Stimulated activated effector memory CD8-positive, alpha-beta T cell treated with anti-CD3 and anti-CD28 coated beads, Interleukin-12 subunit alpha, Interleukin-12 subunit beta, amount 100 ng/mL, for 72 hours (primary cell): ENCODE measurements around the gene MPI.
A peak's percentile ranks its signal among the peaks of the same experiment; 100 is the strongest.

Experiments
- ATAC-seq: fragments of 150-1000 bp; cut with Tn5 transposase; 2 replicates; pipeline ENCODE4 v1.10.0; 2021
- DNase-seq, 2 donors: peaks; one replicate each; pipeline ENCODE4 v3.0.0; 2021 to 2022; ENCODE audit warnings: low spot score in 2 of 2
- H3K27ac Mint-ChIP-seq: one replicate; pipeline ENCODE4 v1.8.0; 2022; ENCODE audit warnings: mild to moderate bottlenecking, mixed read lengths
- H3K36me3 Mint-ChIP-seq: one replicate; pipeline ENCODE4 v1.8.0; 2022; ENCODE audit warnings: mild to moderate bottlenecking, mixed read lengths
- H3K4me1 Mint-ChIP-seq: one replicate; pipeline ENCODE4 v1.8.0; 2022; ENCODE audit warnings: mixed read lengths
- H3K4me3 Mint-ChIP-seq: one replicate; pipeline ENCODE4 v1.8.0; 2022; ENCODE audit warnings: mild to moderate bottlenecking, mixed read lengths
- H3K9me3 Mint-ChIP-seq: one replicate; pipeline ENCODE4 v1.8.0; 2022; ENCODE audit warnings: mixed read lengths

The MPI gene

DNA sequence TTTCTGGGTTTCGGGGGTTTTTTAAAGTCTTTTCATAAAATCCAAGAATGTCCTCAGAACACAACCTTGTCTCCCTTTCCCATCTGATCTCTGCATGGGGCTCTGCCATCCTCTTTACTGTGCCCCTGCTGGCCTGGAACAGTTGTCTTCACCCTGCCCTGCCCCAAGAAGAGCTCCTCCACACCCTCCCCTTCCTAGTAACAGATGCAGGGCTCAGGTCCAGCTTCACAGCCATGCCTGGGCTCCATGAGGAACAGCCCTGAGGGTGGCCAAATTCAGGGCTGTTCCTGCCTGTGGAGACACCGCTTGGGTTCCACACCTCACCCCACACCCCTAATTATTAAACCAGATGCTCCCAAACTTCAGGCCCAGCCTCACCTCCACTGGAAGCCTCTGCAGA is 34.0 kb upstream of the MPI start:
- no peak overlapping the region for H3K4me3 Mint-ChIP-seq
- peaks cover 43% of the 10 kb centered on the region for H3K4me1 Mint-ChIP-seq
- no peaks in the 10 kb centered on the region for H3K9me3 Mint-ChIP-seq
- ATAC-seq (no peak), DNase-seq (no peak)
- peaks cover 75% of the 10 kb centered on the region for H3K36me3 Mint-ChIP-seq
- peak overlapping the region; percentile 81 for H3K27ac Mint-ChIP-seq

DNA sequence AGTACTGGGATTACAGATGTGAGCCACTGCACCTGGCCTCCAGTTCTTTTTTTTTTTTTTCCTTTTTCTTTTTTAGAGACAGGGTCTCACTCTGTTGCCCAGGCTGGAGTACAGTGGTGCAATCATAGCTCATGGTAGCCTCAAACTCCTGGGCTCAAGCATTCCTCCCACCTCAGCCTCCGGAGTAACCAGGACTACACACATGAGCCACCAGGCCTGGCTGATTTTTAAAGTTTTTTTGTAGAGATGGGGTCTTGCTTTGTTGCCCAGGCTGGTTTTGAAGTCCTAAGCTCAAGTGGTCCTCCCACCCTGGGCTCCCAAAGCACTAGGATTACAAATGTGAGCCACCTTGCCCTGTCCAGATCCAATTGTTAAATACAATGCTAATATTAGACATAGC is 33.3 kb upstream of the MPI start:
- Mint-ChIP-seq H3K9me3 (no peaks in the 10 kb centered on the region), H3K4me3 (peak overlapping the region; percentile 54), H3K4me1 (peaks cover 43% of the 10 kb centered on the region), H3K36me3 (peaks cover 71% of the 10 kb centered on the region), H3K27ac (peak overlapping the region; percentile 81)
- DNase-seq = no peak
- no peak for ATAC-seq

DNA sequence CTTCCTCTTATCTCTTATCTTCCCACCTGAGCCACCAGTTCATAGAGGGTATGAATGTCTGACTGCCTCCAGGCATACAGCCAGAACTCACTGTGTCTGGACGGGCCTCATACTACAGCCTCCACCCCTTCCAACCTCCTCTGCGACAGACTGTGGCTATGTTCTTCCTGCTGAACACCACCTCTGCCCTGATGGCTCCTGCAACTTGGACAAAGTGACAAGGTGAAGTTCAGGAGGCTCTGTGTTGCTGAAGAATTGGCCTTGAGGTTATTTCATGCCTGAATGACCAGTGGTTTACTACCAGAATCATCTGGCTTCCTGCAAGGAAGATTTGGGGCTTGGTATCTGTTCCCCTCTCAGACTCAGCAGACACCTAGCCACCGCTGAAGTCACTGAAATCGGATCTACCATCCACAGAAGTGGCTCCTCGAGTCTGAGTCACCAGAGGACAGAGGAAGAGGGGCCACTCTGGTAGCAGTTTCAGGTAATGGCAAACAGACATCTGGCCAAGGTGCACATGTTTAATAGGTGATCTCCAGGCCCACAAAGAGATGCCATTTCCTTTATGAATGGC is 32.7 kb upstream of the MPI start:
- DNase-seq (peak in 1 of 2 donors; percentile 49), ATAC-seq (peak; percentile 53)
- peaks cover 43% of the 10 kb centered on the region for H3K4me1 Mint-ChIP-seq
- no peaks in the 10 kb centered on the region for H3K9me3 Mint-ChIP-seq
- H3K4me3 Mint-ChIP-seq = peak overlapping the region; percentile 54
- H3K36me3 Mint-ChIP-seq = peaks cover 74% of the 10 kb centered on the region
- H3K27ac Mint-ChIP-seq = peak overlapping the region; percentile 81

DNA sequence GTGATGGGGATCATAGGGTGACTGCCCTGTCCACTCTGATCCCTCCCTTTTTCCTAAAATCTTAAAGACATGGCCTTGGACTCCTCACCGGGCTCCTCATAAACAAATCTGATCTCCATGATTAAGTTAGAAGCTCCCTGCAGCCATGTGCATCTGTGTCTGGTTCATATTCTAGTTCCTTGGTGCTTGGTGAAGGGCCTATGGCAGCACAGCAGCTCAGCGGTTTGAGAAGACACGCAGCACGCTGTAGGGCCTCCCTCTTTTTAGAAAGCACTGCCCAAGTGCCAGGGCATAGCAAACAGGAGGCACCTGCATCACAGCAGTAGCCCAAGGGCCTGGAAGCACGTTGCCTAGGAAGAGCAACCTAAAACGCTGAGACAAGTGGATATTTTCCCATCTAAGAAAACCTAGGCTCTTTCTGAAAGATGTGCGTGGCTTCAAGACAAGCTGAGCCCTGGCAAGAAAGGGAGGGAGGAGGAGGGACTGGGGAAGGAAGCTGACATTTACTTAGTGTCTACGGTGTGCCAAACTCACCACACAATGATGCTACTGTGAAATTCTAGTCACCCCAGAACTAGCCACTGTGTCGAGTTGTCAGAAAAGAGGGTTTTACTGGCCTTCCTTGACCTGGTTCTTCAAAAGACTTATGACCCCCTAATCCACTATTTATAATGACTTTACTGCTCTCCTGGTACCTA is 32.0 kb upstream of the MPI start:
- Mint-ChIP-seq H3K4me1 (peaks cover 43% of the 10 kb centered on the region), H3K9me3 (no peaks in the 10 kb centered on the region), H3K27ac (peak overlapping the region; percentile 81), H3K36me3 (peaks cover 69% of the 10 kb centered on the region), H3K4me3 (peak overlapping the region; percentile 54)
- DNase-seq = no peak
- ATAC-seq = peak; percentile 95

DNA sequence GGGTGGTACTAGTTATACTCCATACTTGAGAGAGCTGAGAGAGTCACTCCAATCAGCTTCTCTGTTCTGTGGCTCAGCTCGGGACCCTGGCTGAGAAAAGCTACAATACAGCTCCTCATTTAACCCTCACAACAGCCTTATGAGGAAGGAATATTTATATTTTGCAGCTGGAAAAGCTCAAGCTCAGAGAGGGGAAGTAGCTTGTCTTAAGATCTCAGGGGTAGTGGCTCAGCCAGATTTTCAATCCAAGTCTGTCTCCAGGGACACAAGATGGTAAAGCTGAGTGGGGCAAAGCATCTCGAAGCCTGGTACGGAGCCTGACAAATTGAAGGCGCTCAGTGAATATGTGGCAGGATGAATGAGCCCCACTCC is 31.5 kb upstream of the MPI start:
- peak overlapping the region; percentile 81 for H3K27ac Mint-ChIP-seq
- peaks cover 64% of the 10 kb centered on the region for H3K36me3 Mint-ChIP-seq
- no peaks in the 10 kb centered on the region for H3K9me3 Mint-ChIP-seq
- DNase-seq = no peak
- peaks cover 41% of the 10 kb centered on the region for H3K4me1 Mint-ChIP-seq
- ATAC-seq = no peak
- peak overlapping the region; percentile 54 for H3K4me3 Mint-ChIP-seq

DNA sequence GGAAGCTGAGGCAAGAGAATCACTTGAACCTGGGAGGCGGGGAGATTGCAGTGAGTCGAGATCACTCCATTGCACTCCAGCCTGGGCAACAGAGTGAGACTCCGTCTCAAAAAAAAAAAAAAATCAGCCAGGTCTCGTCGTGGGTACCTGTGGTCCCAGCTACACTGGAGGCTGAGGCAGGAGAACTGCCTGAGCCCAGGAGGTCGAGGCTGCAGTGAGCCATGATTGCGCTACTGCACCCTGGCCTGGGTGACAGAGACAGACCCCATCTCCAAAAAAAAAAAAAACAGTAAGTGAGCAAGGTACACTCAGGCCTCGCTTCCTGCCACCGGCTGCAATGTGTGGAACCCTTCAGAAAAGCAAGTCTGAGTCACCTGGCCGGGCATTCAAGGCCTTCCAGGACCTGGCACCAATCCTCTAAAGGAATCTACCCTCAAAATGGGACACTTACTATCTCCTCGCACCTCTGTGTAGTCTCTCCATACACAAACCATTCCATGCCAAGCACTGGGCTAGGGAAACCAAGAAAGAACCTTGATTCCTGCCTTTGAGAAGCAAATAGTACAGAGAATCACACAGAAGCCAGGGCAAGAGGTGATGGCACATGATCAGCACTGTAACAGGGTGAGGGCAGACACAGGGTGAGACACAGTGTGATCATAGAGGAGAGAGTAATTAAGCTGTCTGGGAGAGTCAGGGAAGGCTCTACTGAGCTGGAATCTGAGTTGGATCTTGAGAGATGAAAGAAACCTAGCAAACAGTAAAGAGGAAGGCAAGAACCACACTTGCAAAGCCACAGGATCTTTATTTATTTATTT is 26.4 kb upstream of the MPI start:
- no peak overlapping the region for H3K4me3 Mint-ChIP-seq
- peak overlapping the region; percentile 70 for H3K27ac Mint-ChIP-seq
- no peaks in the 10 kb centered on the region for H3K9me3 Mint-ChIP-seq
- peaks cover 78% of the 10 kb centered on the region for H3K36me3 Mint-ChIP-seq
- DNase-seq = no peak
- ATAC-seq = peak; percentile 87
- peaks cover 62% of the 10 kb centered on the region for H3K4me1 Mint-ChIP-seq

DNA sequence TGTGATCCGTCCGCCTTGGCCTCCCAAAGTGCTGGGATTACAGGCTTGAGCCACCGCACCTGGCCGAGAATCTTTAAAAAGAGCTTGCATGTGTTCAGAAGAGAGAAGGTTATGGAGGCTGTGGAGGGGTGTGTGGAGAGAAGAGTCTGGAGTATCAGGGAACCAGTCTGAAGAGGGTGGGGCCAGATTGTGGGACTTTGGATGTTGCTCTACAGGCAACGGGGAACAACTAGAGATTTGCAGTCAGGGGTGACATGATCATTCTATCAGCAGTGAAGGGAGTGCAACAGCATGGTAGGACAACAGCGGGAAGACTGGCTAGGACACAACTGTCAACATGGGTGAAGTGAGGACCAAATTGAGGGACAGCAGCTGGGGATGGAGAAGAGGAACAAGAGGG is 25.5 kb upstream of the MPI start:
- DNase-seq = no peak
- H3K36me3 Mint-ChIP-seq = peaks cover 76% of the 10 kb centered on the region
- H3K9me3 Mint-ChIP-seq = no peaks in the 10 kb centered on the region
- peaks cover 64% of the 10 kb centered on the region for H3K4me1 Mint-ChIP-seq
- no peak for ATAC-seq
- H3K4me3 Mint-ChIP-seq = no peak overlapping the region
- peak overlapping the region; percentile 70 for H3K27ac Mint-ChIP-seq

DNA sequence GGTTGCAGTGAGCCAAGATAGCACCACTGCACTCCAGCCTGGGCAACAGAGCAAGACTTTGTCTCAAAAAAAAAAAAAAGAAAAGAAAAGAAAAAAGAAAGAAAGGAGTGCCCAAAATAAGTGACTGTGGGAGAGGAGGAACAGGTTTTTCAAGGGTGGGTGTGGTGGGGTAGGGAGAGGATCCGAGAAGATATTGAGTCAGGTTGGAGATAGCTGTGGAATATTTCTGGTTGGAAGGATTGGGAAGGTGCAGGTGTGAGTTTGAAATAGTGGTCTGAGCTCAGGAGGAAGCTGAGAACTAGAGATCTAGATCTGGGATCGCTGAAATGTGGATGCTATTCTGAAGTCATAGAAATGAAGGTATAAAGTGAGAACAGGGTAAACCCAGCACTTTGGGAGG is 24.5 kb upstream of the MPI start:
- H3K4me3 Mint-ChIP-seq = no peak overlapping the region
- peaks cover 67% of the 10 kb centered on the region for H3K4me1 Mint-ChIP-seq
- peak overlapping the region; percentile 70 for H3K27ac Mint-ChIP-seq

DNA sequence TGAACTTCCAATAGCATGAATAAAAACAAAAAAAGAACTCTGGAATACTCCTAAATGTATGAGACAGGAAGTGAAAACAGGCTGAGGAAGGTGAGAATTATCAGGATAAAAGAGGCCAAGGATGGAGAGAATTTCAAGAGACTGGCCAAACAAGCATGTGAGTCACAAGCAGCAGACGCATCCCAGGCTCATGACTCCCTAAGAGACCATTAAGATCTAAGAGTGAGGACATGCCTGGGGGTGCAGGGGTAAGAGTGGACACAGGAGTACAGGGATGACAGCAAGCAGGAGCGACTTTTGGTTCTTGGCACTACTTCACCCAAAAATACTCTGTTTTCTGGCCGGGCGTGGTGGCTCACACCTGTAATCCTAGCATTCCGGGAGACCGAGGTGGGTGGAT is 23.8 kb upstream of the MPI start:
- DNase-seq (no peak), ATAC-seq (no peak)
- Mint-ChIP-seq H3K9me3 (no peaks in the 10 kb centered on the region), H3K4me3 (no peak overlapping the region), H3K27ac (peak overlapping the region; percentile 70), H3K4me1 (peaks cover 75% of the 10 kb centered on the region), H3K36me3 (peaks cover 79% of the 10 kb centered on the region)

More for the DNA sequence above, 24.5 kb upstream of the MPI start:
- Mint-ChIP-seq H3K36me3 (peaks cover 75% of the 10 kb centered on the region), H3K9me3 (no peaks in the 10 kb centered on the region)
- DNase-seq (no peak), ATAC-seq (no peak)

DNA sequence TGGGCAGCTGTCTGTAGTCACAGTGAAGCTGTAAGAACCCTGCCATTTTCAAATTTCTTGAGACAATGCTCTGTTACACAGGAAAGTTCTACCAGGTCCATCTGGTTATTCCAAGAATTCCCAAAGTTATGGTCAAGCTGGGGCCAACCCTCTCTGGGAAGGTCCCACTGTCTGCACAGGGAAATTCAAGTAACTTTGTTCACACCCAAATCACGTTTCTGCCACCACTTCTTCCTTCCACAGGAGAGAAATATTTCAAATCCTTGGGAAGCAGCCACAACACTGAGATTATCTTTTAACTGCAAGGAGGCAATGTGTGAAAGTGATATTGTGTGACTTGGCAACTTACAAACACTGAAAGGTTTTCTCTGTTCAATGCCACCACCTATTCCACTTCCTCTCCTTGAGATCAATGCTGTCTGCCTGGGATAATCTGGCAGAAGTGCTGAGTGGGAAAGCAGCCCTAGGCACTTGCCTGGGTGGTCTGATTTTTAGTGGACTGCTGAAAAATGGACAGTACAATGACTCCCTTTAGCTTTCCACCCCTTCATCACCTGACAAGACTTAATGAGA is 22.3 kb upstream of the MPI start:
- Mint-ChIP-seq H3K27ac (peak overlapping the region; percentile 70), H3K9me3 (no peaks in the 10 kb centered on the region), H3K4me3 (peak overlapping the region; percentile 100), H3K36me3 (peaks cover 84% of the 10 kb centered on the region), H3K4me1 (peaks cover 86% of the 10 kb centered on the region)
- no peak for DNase-seq
- ATAC-seq = no peak

DNA sequence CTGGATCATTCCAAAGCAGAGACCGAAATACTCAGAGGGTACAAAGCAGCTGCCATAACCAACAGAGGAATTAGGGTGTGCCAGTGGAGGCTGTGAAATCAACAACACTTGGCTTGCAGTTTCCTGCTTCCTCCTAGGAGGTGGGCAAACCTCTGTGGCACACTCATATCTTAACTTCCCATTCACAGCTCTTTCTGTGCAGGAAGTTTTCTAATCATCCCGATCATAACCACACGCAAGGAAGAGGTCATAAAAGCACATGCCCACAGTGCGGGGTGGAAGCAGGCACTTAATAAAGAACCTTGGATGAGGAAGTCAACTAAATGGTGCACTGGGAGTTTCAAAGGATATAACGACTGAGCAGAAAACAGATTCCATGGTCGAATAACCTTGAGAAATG is 21.8 kb upstream of the MPI start:
- H3K4me1 Mint-ChIP-seq = peaks cover 91% of the 10 kb centered on the region
- no peaks in the 10 kb centered on the region for H3K9me3 Mint-ChIP-seq
- no peak for DNase-seq
- peak overlapping the region; percentile 100 for H3K4me3 Mint-ChIP-seq
- peak overlapping the region; percentile 70 for H3K27ac Mint-ChIP-seq
- peaks cover 89% of the 10 kb centered on the region for H3K36me3 Mint-ChIP-seq
- no peak for ATAC-seq

DNA sequence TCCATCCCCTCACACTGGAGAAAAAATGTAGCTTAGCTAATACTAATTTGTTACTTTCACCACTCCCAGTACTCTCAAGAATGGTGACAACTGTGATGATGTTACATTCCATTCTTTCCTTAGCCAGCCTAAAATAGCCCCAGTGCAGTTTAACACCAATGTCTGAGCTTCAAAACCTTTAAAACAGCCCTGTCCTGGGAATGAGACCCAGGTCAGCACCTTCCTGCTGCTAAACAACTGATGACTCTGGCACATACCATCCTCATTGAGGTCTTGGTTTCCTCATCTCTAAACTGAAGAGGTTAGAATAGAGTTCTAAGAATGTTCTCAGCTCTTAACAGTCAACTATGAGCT is 20.5 kb upstream of the MPI start:
- DNase-seq (no peak), ATAC-seq (no peak)
- H3K36me3 Mint-ChIP-seq = peaks cover 83% of the 10 kb centered on the region
- peaks cover 88% of the 10 kb centered on the region for H3K4me1 Mint-ChIP-seq
- H3K27ac Mint-ChIP-seq = peak overlapping the region; percentile 93
- H3K9me3 Mint-ChIP-seq = no peaks in the 10 kb centered on the region
- peak overlapping the region; percentile 100 for H3K4me3 Mint-ChIP-seq

DNA sequence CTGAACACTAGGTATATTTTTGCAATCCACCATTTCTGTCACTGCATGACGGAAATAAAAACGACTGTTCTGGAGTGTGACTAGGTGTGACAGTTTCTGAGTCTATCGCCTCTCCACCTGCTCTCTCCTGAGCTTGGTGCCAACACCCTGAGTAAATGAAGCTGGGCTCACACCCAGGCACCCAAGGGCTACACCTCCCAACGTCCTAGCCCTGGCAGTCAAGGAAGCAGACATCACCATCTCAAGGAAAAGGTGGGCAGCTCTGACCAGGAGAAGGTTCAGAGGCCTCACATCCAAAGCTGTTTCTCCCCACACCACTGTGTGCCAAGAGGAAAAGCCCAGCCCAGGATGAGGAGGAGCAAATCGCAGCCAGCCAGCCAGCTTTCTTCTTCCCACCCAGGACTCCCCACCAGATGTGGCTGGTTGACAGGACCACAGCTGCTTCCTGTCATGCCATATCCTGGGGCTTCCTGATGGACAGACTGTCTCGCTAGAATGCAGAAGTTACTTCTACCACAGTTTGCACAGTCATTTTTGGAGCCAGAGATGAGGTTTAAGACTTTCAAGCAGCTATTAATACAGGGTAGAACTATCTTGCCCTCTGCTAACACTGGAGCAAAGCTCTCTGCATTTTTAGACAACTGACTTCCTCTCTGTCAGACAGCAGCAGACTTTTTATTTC is 20.0 kb upstream of the MPI start:
- peak; percentile 79 for ATAC-seq
- H3K4me1 Mint-ChIP-seq = peaks cover 84% of the 10 kb centered on the region
- peaks cover 77% of the 10 kb centered on the region for H3K36me3 Mint-ChIP-seq
- DNase-seq = peak; percentile 29 to 84
- H3K9me3 Mint-ChIP-seq = no peaks in the 10 kb centered on the region
- peak overlapping the region; percentile 93 for H3K27ac Mint-ChIP-seq
- peak overlapping the region; percentile 100 for H3K4me3 Mint-ChIP-seq

DNA sequence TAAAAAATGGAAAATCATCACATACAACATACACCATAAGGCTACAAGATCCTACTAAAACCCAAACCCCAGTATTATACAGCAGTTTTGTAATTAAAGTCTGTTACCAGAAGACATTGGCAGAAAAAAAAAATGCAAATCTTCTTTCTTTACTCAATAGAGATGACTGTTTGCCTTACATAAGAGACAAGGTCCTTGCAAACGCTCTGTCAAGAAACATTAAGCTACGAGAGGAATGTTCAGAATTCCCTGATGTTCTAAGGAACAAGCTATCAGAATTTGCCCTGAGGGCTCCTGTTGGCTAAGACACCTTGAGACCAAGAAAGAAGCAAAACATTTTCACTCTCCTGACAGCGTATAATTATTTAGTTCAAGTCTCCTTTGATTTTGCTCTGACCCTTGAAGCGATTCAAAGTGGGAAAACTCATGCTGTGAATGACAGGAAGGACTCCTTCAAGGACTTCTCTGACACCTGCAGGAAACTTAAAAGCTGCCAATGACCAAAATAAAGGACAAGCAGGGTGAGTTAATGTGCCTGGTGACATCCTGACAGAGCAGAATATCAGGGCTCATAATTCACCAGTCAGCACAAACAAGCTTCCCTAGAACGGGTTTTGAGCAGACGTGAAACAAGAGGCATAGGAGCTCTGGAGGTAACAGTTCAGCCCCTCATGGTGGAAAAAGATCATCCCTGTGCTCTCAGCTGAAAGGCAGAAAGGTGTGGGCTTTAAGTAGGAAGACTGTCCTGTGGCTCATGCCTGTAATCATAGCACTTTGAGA is 19.2 kb upstream of the MPI start:
- no peak for DNase-seq
- Mint-ChIP-seq H3K36me3 (peaks cover 70% of the 10 kb centered on the region), H3K9me3 (no peaks in the 10 kb centered on the region)

More for the DNA sequence above, 19.2 kb upstream of the MPI start:
- Mint-ChIP-seq H3K4me3 (peak overlapping the region; percentile 100), H3K27ac (peak overlapping the region; percentile 93), H3K4me1 (peaks cover 78% of the 10 kb centered on the region)
- no peak for ATAC-seq
